Mononuclear cell (primary cell): Measurements from ENCODE around the gene RHBDD3. TPM values are rescaled to one million over a fixed set of nuclear protein-coding genes. Genes with fewer than 3 reads are reported as not detected.

ENCODE experiments used
- H3K27me3 ChIP-seq: 2 replicates; pipeline ENCODE4 v1.6.0; 2011; ENCODE audit warnings: low read length, control low read depth; ENCODE audit not compliant: insufficient read depth
- H3K4me1 ChIP-seq: 2 replicates; pipeline ENCODE4 v1.5.1; 2011; ENCODE audit warnings: mild to moderate bottlenecking, low read length, control low read depth; ENCODE audit not compliant: insufficient read depth
- H3K4me3 ChIP-seq: 2 replicates; pipeline ENCODE4 v1.5.1; 2011; ENCODE audit warnings: mild to moderate bottlenecking, low read length, moderate library complexity
- H3K9me3 ChIP-seq: 2 replicates; pipeline ENCODE4 v1.5.1; 2011; ENCODE audit warnings: low read depth, mild to moderate bottlenecking, control low read depth, low read length
- total RNA-seq: library from RNA; depleted of rRNA; stranded (reverse); fragments of >200 nt; gene quantifications from one replicate; pipeline ENCODE4 v1.2.3, GENCODE V29; 2012

The RHBDD3 gene
- total RNA-seq: 8.1 TPM

DNA sequence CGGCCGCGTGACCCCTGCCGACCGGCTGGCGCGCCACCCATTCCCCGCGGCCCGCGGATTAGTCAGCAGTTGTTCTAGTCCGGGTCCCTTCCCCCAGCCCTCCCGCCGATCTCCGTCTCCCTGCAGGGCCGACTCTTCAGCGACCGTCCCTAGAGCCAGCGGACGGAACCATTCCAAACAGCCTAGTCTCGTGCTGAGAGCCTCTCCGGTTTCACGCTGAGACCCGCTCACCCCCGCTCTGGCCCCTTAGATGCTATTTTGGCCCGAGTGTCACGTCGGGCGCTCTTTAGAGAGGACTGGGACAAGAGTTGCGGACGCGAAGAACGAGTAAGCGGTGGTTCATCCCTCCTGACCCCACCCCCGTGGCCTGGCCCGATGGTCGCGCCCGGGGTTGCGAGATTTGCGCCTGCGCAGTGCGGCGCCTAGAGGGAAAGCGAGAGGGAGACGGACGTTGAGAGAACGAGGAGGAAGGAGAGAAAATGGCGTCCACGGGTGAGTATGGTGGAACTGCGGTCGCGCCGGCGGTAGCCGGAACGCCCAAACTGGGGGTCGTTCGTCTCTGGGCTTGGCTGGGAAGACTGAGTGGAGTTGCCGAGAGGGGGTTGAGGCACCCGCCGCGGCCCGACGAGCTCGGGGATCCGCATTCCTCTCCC lies at the start of gene RHBDD3, which contains the start of gene EWSR1:
Gene RHBDD3, minus strand, starts transcription at position 124 of the 653 bp plus-strand sequence. CDS start 2,355 bp downstream, outside the sequence.
Gene EWSR1, plus strand, starts transcription at position 411 of the 653 bp plus-strand sequence. Its CDS starts 69 bp downstream, at position 480.
- Histone ChIP-seq H3K27me3 (no peaks in the 10 kb centered on the region), H3K4me3 (peak within 1 kb of the TSS; percentile 95), H3K9me3 (no peaks in the 10 kb centered on the region), H3K4me1 (peaks cover 46% of the 10 kb centered on the region)

DNA sequence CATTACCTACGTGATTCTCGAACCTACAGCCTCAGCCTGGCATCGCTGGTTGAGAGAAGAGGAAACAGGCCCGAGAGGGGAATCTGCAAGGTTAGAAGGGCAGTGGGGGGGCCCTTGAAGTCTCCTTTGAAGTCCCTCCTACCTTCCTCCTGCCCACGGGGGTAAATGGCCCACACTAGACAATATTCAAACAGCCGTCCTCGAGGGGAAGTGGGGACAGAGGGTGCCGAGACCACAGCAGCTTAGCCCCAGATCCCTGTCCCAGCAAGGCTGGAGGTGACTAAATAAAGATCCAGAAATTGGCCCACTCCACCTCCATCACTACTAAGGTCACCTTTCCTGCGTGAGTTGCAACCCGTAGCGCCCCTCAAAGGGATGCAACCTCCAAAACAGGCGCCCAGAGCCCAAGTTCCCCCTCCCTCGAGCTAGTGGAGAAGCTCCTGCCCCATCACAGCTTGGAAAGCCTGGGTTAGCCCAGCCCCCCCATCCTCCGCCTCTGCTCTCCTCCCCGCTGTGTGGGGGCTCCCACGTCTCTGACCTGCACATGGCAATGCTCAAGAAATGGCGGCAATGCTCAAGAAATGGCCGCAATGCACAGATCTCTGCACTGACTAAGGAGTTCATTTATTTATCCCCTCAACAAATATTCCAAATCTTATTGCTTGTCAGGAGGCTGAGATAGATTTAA lies 48.5 kb upstream of the RHBDD3 start:
- Histone ChIP-seq H3K4me3 (no peak overlapping the region), H3K9me3 (no peaks in the 10 kb centered on the region), H3K4me1 (peaks cover 16% of the 10 kb centered on the region), H3K27me3 (peaks cover 32% of the 10 kb centered on the region)

DNA sequence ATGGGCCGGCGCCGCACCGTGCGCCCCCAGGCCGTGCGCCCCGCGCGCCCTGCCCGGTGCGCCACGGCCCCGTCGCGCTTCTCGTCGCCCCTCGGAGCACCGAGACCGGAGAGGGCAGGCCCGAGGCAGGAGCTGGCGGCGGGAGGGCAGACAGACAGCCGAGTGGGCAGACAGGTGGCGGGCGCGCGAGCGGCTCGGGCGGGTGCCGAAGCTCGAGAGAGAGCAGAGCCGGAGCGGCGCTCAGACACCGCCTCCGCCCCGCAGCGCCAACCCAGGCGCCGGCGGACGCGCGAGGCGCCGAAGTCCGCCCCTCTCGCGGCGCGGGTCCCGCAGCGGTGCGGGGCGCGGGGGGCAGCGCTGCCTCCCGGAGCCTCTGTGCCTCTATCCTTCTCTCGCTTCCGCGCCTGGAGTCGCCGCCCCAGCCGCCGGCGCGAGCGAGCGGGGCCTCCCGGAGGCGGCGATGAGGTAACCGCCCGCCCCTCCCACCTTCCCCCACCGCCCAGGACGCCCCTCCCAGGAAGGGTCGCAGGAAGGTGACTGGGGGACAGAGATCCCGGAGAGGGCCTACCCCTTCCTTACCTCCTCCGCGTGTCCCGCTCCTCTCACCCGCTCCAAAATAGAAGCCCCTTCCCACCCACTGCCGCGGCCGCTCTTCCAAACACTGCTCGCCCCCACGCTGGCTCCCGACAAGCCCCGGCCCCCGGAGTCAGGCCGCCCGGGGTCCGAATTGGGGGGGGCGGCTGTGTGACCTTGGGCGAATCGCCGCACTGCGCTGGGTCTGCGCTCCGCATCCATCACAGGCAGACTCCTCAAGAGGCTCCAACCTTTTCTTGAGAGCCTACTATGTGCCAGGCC lies 47.7 kb upstream of the RHBDD3 start, which contains the start of gene RASL10A:
Gene RASL10A, minus strand, starts transcription at position 412 of the 855 bp plus-strand sequence. CDS start 451 bp downstream, outside the sequence.
- Histone ChIP-seq H3K4me1 (peaks cover 22% of the 10 kb centered on the region), H3K9me3 (no peaks in the 10 kb centered on the region), H3K4me3 (no peak within 1 kb of the TSS), H3K27me3 (peaks cover 32% of the 10 kb centered on the region)

DNA sequence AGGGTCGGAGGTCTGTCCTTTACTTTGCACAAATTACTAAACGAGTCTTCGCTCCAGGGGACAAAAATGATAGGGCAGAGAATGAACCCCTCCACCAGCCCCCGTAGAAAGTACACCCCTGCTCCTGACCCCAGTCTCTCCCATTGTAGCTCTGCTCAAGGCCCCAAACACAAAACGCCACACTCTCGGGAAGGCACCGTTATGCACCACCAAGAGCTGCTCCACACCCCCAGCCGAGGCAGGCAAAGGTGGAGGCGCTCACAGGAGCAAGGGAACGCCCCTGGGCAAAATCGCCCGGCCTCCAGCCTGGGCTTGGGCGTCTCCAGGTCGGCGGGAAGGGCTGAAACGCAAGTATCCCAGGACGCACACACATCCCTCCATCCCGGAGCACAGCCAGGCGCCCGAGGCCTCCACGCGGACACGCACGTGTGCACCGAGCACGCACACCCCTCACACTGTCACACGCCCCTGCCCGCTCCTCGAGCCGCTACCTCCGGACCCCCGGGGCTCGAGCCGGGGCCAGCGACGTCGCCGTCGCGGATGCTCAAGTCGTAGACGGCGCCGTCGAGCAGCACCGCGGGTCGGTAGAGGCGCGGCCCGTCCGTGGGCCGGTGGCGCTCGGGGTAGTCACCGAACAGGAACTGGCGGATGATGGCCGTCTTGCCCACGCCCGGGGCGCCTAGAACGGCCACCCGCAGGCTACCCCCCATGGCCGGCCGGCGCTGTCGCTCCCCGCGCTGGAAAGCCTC lies 46.9 kb upstream of the RHBDD3 start:
- Histone ChIP-seq H3K4me1 (peaks cover 26% of the 10 kb centered on the region), H3K4me3 (no peak overlapping the region), H3K27me3 (peaks cover 32% of the 10 kb centered on the region), H3K9me3 (no peaks in the 10 kb centered on the region)

DNA sequence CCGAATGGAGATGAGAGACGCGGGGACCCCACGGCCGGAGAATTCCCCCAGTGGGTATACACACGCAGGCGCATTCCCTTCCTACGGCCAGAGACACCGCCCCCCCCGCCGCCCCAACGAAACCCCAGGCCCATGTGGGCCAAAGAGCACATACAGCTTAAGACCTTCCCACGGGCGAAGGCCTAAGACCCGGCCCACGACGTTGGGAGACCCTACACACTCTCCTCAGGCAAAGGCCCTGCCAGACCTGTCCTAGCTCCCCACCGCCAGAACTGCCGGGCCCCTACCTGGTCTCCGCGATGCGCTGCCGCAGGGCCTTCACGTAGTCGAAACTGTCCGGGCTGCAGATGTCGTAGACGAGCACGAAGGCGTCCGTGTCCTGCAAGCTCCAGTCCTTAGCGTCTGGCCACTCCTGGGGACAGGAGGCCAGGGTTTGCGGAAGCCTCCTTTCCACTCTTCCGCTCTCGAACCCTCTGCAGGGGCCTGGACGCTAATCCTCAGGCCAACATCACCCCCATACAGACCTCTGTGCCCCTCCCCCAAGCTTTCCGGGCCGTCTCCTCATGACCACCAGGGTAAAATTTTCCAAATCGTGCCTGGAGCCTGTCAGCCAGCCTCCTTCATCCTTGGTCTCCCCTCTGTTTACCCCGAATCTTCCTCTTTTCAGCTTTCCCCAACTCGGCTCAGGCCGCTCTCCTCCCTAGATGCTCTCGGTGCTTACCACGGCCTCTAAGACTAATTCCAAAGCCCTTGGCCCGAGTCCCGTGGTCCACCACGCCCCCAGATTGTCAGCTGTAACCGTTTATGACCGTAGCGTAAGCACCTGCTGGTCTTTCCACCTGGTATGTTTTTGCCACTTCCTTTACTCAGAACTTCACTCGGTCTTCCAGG lies 46.0 kb upstream of the RHBDD3 start:
- no peak overlapping the region for H3K4me3 ChIP-seq
- H3K4me1 ChIP-seq: peaks cover 26% of the 10 kb centered on the region
- no peaks in the 10 kb centered on the region for H3K9me3 ChIP-seq
- H3K27me3 ChIP-seq: peaks cover 32% of the 10 kb centered on the region

DNA sequence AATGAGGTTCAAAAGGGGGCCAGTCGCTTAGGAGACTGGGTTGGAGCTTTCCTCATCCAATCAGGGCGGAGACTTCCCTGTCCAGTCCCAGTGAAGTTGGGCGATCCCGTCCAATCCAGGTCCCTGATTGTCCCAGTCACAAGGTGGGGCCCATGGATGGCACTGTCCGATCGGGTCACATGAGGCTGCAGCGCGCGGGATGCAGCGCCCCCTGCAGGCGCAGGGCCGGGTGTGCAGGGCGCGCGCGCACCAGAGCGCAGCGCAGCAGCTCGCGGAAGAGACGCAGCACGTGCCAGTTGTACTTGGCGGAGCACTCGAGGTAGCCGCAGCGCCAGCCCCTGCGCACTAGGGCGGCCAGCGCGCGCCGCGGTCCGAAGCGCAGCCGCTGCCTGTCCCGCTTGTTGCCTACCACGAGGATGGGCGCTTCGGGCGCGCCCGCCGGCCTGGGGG lies 45.4 kb upstream of the RHBDD3 start:
- Histone ChIP-seq H3K4me1 (peaks cover 26% of the 10 kb centered on the region), H3K27me3 (peaks cover 32% of the 10 kb centered on the region)

DNA sequence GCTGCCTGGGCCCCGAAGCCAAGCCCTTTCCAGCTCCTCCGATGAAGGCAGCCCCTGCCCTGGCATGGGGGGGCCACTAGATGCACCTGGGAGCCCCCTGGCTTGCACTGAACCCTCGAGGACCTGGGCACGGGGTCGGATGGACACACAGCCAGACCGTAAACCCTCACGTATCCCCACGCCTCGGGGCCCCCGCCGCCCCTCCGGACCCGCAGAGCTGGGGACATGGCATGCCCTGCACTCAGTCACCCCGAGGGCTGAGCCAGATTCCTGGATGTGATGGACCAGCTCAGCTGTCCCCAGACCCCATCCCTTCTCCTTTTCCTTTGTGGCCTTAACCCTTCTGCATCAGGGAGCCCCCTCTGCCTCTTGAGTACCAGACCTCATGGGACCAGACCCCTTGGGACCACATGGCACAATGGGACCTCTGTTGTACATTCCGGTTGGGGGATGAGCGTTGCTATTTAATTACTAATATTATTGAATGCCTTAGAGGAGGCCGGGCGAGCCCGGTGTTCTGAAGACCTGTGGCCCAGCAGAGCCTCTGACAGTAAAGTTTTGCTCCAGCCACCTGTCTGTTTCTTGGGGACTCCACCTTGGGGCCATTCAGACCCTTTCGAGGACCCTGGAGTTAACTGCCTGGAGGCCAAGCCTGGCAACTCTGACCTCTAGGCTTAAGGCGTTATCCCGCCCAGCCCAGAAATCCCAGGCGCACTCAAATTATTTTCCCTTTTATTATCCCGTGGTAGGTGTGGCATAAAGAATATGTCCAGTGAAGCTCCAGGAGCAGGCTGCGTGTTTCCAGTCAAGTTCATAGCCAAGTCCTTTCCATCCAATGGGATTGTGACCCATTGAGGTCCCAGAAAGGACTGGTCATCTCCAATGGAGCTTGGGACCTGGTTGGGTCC lies 44.7 kb upstream of the RHBDD3 start:
- H3K9me3 ChIP-seq: no peaks in the 10 kb centered on the region
- peaks cover 31% of the 10 kb centered on the region for H3K4me1 ChIP-seq
- H3K27me3 ChIP-seq: peaks cover 33% of the 10 kb centered on the region
- no peak overlapping the region for H3K4me3 ChIP-seq

More for the DNA sequence above, 45.4 kb upstream of the RHBDD3 start:
- H3K9me3 ChIP-seq: no peaks in the 10 kb centered on the region
- no peak overlapping the region for H3K4me3 ChIP-seq

DNA sequence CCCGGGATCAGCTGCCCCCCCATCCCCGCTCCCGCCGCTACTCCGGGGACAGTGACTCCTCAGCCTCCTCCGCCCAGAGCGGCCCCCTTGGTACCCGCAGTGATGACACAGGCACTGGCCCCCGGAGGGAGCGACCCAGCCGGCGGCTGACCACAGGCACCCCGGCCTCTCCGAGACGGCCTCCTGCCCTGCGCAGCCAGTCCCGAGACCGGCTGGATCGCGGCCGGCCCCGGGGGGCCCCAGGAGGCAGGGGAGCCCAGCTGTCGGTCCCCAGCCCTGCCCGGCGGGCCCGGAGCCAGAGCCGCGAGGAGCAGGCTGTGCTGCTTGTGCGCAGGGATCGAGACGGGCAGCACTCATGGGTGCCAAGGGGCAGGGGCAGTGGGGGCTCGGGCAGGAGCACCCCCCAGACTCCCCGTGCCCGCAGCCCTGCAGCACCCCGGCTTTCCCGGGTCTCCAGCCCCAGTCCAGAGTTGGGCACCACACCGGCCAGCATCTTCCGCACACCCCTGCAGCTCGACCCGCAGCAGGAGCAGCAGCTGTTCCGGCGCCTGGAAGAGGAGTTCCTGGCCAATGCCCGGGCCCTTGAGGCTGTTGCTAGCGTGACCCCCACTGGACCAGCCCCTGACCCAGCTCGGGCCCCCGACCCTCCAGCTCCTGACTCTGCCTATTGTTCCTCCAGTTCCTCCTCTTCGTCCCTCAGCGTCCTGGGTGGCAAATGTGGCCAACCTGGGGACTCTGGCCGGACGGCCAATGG lies 43.9 kb upstream of the RHBDD3 start:
- Histone ChIP-seq H3K27me3 (peaks cover 35% of the 10 kb centered on the region), H3K4me3 (no peak overlapping the region), H3K4me1 (peaks cover 36% of the 10 kb centered on the region), H3K9me3 (no peaks in the 10 kb centered on the region)

DNA sequence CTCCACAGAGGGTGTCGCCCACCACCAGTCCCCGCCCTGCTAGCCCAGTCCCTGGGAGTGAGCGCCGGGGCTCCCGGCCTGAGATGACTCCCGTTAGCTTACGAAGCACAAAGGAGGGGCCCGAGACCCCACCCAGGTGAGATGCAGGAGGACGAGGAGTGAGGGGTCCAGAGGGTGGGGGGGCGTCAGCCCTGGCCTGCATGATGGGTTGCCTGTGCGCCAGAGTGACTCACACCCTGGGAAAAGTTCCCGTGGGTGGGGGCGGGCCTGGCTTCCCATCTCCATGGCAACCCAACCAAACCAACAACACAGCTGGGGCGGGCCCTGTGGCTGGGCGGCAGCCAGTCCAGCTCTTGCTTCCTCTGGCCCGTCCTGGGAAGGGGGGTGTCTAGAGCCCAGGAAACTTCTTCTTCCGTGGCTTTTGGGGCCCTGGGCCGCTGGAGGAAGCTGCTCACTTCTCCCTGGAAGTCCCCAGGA lies 43.1 kb upstream of the RHBDD3 start:
- Histone ChIP-seq H3K9me3 (no peaks in the 10 kb centered on the region), H3K4me1 (peaks cover 42% of the 10 kb centered on the region), H3K27me3 (peaks cover 29% of the 10 kb centered on the region), H3K4me3 (no peak overlapping the region)

DNA sequence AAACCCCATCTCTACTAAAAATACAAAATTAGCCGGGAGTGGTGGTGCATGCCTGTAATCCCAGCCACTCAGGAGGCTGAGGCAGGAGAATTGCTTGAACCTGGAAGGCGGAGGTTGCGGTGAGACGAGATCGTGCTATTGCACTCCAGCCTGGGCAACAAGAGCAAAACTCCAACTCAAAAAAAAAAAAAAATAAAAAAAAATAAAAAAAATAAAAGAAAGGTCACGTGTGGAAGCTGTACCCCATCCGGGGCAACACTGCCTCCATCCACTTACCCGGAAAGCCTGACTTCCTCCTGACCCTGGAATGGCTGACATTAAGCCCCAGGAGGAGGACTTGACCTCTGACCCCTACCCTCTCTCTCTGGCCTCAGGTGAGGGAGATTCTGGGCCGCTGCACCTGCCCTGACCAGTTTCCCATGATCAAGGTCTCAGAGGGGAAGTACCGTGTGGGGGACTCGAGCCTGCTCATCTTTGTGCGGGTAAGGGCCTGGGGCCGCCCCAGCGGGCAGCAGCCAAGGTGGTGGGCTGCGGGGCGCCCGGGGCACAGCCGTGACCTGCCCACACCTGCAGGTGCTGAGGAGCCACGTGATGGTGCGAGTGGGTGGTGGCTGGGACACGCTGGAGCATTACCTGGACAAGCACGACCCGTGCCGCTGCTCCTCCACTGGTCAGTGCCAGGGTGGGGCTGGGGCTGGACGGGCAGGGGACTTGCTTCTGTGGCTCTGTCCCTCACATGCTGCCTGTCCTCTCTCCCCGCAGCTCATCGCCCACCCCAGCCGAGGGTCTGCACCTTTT lies 42.5 kb upstream of the RHBDD3 start:
- Histone ChIP-seq H3K27me3 (peaks cover 34% of the 10 kb centered on the region), H3K4me1 (peaks cover 42% of the 10 kb centered on the region)

DNA sequence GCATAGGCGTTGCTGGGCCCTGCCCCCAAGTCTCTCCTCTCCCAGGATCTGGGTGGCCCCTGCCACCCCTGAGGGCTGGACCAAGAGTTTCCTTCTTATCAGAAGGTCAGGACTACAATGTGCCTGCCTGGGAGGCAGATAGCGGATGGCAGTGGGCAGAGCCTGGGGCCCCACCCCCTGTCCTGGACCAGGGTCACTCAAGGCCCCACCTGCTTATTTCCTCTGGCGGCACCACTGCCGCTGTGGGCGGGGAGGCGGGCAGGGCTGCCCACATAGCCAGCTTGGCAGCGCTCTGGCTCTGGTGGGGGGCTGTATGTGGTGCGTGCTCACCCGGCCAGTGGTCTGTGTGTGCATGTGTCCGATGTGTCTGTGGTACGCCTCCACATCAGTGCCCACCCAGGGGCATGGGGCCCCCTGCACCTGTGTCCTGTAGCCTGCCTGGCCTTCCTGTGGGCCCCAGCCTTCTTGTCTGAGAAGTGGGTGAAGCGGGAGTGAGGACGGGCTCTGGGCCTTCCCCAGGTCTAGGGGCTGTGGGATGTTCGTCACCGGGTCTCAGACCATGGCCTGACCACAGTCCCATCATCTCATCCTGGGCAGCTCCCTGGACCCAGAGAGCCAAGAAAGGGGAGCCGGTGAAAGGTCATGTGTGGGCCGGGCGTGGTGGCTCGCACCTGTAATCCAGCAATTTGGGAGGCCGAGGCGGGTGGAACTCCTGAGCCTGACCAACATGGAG lies 41.7 kb upstream of the RHBDD3 start:
- H3K4me1 ChIP-seq: peaks cover 37% of the 10 kb centered on the region
- H3K27me3 ChIP-seq: peaks cover 31% of the 10 kb centered on the region
- no peak overlapping the region for H3K4me3 ChIP-seq
- H3K9me3 ChIP-seq: no peaks in the 10 kb centered on the region

More for the DNA sequence above, 42.5 kb upstream of the RHBDD3 start:
- no peaks in the 10 kb centered on the region for H3K9me3 ChIP-seq
- H3K4me3 ChIP-seq: no peak overlapping the region
